Activated T-cell treated with anti-CD3 and anti-CD28 coated beads for 24 hours (primary cell): ENCODE measurements around the gene HK3.

ENCODE experiments used
- DNase-seq: peaks from one replicate; pipeline ENCODE4 v3.0.0-alpha.2; 2020; ENCODE audit warnings: low read depth

Gene HK3

GRCh38 chr5:176870110-176870591 is 29.0 kb downstream of the HK3 start:
- DNase-seq, result no peak

- no peak for DNase-seq
These were observed 29.5 kb downstream of the HK3 start for GRCh38 chr5:176869501-176870109.

GRCh38 chr5:176868731-176869130 is 30.4 kb downstream of the HK3 start:
- no peak for DNase-seq

GRCh38 chr5:176868126-176868525 is 31.0 kb downstream of the HK3 start:
- DNase-seq, result no peak

- no peak for DNase-seq
These were observed 32.3 kb downstream of the HK3 start for GRCh38 chr5:176866707-176867310.

GRCh38 chr5:176865964-176866363 is 33.2 kb downstream of the HK3 start:
- no peak for DNase-seq

- no peak for DNase-seq
These were observed 34.4 kb downstream of the HK3 start for GRCh38 chr5:176864755-176865154.

GRCh38 chr5:176863765-176864098 is 35.4 kb downstream of the HK3 start:
- DNase-seq, result no peak

- no peak for DNase-seq
These were observed 35.9 kb downstream of the HK3 start for GRCh38 chr5:176863041-176863764.

- DNase-seq, result no peak
These were observed 36.7 kb downstream of the HK3 start for GRCh38 chr5:176862330-176862995.

GRCh38 chr5:176861276-176861675 is 37.9 kb downstream of the HK3 start:
- no peak for DNase-seq

GRCh38 chr5:176860381-176860780 is 38.8 kb downstream of the HK3 start:
- DNase-seq, result no peak

GRCh38 chr5:176859916-176860315 is 39.2 kb downstream of the HK3 start:
- no peak for DNase-seq

GRCh38 chr5:176857894-176858273 is 41.3 kb downstream of the HK3 start:
- no peak for DNase-seq

GRCh38 chr5:176857216-176857893 is 41.8 kb downstream of the HK3 start:
- no peak for DNase-seq

GRCh38 chr5:176856746-176857145 is 42.4 kb downstream of the HK3 start:
- DNase-seq, result no peak

GRCh38 chr5:176855598-176855997 is 43.5 kb downstream of the HK3 start:
- DNase-seq, result no peak

GRCh38 chr5:176854164-176854563 is 45.0 kb downstream of the HK3 start:
- DNase-seq, result no peak

GRCh38 chr5:176853151-176853778 is 45.9 kb downstream of the HK3 start:
- DNase-seq, result no peak

- DNase-seq, result no peak
These were observed 47.1 kb downstream of the HK3 start for GRCh38 chr5:176851871-176852658.

GRCh38 chr5:176851380-176851779 is 47.8 kb downstream of the HK3 start:
- DNase-seq, result no peak
